Heart right ventricle (tissue), 16 donors: ENCODE measurements around the gene FOXRED1. TPM values are rescaled to one million over a fixed set of nuclear protein-coding genes. Genes with fewer than 3 reads are reported as not detected.
A peak's percentile ranks its signal among the peaks of the same experiment; 100 is the strongest.

ENCODE experiments used
- ATAC-seq, 8 donors: fragments of 200-7000 bp; cut with Tn5 transposase; one replicate each; pipeline ENCODE4 v1.9.1; 2020; ENCODE audit warnings: mild to moderate bottlenecking in 8 of 8, moderate library complexity in 8 of 8, moderate number of reproducible peaks in 1 of 8
- DNase-seq, 2 donors: peaks; one replicate each; pipeline ENCODE4 v3.0.0-alpha.2; 2020
- H3K27ac ChIP-seq, 10 donors: fragments of 200-600 bp; sonication (generic) in 2 of 10; one replicate each; pipeline versions ENCODE4 v1.5.0 to v1.8.0; 2020 to 2022; ENCODE audit warnings: mild to moderate bottlenecking in 3 of 10
- H3K27me3 ChIP-seq, 7 donors: fragments of 200-600 bp; one replicate each; pipeline ENCODE4 v1.8.0; 2021 to 2022; ENCODE audit warnings: mild to moderate bottlenecking in 2 of 7
- H3K36me3 ChIP-seq, 9 donors: fragments of 200-600 bp; sonication (generic) in 1 of 9; one replicate each; pipeline versions ENCODE4 v1.5.0 to v1.8.0; 2020 to 2022; ENCODE audit warnings: mild to moderate bottlenecking in 2 of 9
- H3K4me1 ChIP-seq, 9 donors: fragments of 200-600 bp; sonication (generic) in 1 of 9; one replicate each; pipeline versions ENCODE4 v1.5.0 to v1.8.0; 2020 to 2022; ENCODE audit warnings: mild to moderate bottlenecking in 4 of 9
- H3K4me3 ChIP-seq, 10 donors: fragments of 200-600 bp; sonication (generic) in 2 of 10; one replicate each; pipeline versions ENCODE4 v1.5.0 to v1.8.0; 2020 to 2022; ENCODE audit warnings: mild to moderate bottlenecking in 7 of 10, moderate library complexity in 2 of 10
- H3K9me3 ChIP-seq, 11 donors: fragments of 200-600 bp in 10 of 11; sonication (generic) in 2 of 11; one replicate each; pipeline versions ENCODE4 v1.5.0 to v1.8.0; 2013 to 2022; ENCODE audit warnings: mild to moderate bottlenecking in 2 of 11, control low read depth in 1 of 11, moderate library complexity in 1 of 11
- WGBS, 2 donors: extraction: QIAGEN DNeasy Blood & Tissue Kit; methylation state at CpG; one replicate each; pipeline ENCODE4 v1.1.7; 2013; ENCODE audit warnings: inconsistent platforms in 1 of 2; 5-methylcytosine and 5-hydroxymethylcytosine counted together
- intact Hi-C, 10 donors: fragments of 100-400 bp; cut with DNase I; formaldehyde crosslinking; loops; one replicate each; pipeline versions ENCODE4 v1.11.1 to v1.14.2; 2022
- long read RNA-seq, 3 donors: library from polyadenylated mRNA; unstranded; transcript quantifications; one replicate each; pipeline ENCODE4 v2.0.0, GENCODE V29; 2020 to 2021
- polyA plus RNA-seq, 2 donors: library from polyadenylated mRNA; stranded (reverse); fragments of 200-250 nt; gene quantifications; one replicate each; pipeline ENCODE4 v1.2.3, GENCODE V29; 2013
- total RNA-seq, 10 donors: library from RNA; stranded (reverse); fragmentation: NEBNext Ultra II Directional in 3 of 10; extraction: Animal tissue kit (Norgen Biotek cat#: 25700) in 3 of 10; gene quantifications; one replicate each; pipeline versions ENCODE4 v1.2.1 to v1.2.4, GENCODE V29; 2021 to 2023
- TF ChIP-seq, protein P1 (sequence below), 9 donors: fragments of 200-600 bp; sonication (generic) in 2 of 9; IDR thresholded peaks; one replicate each; pipeline versions ENCODE4 v1.5.0 to v1.8.0; 2021 to 2022; ENCODE audit warnings: antibody characterized with exemption in 9 of 9, mild to moderate bottlenecking in 5 of 9, moderate library complexity in 1 of 9
- donor health status: Arrhythmogenic right ventricular cardiomyopathy.
- donor health status: ischemic (EF 13 %, LVEDD 7.1; RV severe dilation, severe dysfunction).
- donor health status: healthy with polysubstance abuse.
- donor health status: DM: no; HTN: yes; CAD: no.
- donor health status: DM: no; HTN: no; CAD: no.
- donor health status: ischemic (EF 25% LVEDD 6.9; RV normal size, moderate dysfunction).
- donor health status: ischemic (EF 25% LVEDD 5.7; RV mildly dilated, moderate dysfunction).
- donor health status: healthy.
- donor health status: DM: yes; HTN: yes; CAD: no.
- donor health status: Ischemic cardiomyopathy.
- donor health status: ischemic (EF 35%, LVEDD 5.7; RV mildly dilated, moderate dysfunction).
- donor health status: nonischemic (EF 11% LVEDD 7.7; RV severe dilation, severe dysfunction).
- donor health status: DM: yes; HTN: yes; CAD: no.
- donor health status: PGD.
- donor health status: ischemic (EF 29% LVEDD 5.4; RV normal size, mild dysfunction).
- donor health status: nonischemic (EF 23%, LVEDD 6.1; RV moderate dilation, normal function).

FOXRED1 gene
- total RNA-seq: 10 to 100 TPM; 19.0 to 41.1 (median 30.4) TPM
- polyA plus RNA-seq: 10 to 100 TPM; 33.5 to 46.3 TPM
- long read RNA-seq, donor 1, transcript FOXRED1-201 (11 exons, 1,970 nt): major isoform, 31 of 45 reads
- long read RNA-seq, donor 1, partial matches to known transcripts: 6 of 45 reads
- long read RNA-seq, donor 1, other reads (novel, unspliced or antisense): 8 of 45 reads
- long read RNA-seq, donor 2, transcript FOXRED1-201 (11 exons, 1,970 nt): major isoform, 55 of 75 reads
- long read RNA-seq, donor 2, partial matches to known transcripts: 4 of 75 reads
- long read RNA-seq, donor 2, other reads (novel, unspliced or antisense): 16 of 75 reads
- long read RNA-seq, donor 3, transcript FOXRED1-201 (11 exons, 1,970 nt): major isoform, 78 of 109 reads
- long read RNA-seq, donor 3, partial matches to known transcripts: 9 of 109 reads
- long read RNA-seq, donor 3, other reads (novel, unspliced or antisense): 19 of 109 reads

DNA sequence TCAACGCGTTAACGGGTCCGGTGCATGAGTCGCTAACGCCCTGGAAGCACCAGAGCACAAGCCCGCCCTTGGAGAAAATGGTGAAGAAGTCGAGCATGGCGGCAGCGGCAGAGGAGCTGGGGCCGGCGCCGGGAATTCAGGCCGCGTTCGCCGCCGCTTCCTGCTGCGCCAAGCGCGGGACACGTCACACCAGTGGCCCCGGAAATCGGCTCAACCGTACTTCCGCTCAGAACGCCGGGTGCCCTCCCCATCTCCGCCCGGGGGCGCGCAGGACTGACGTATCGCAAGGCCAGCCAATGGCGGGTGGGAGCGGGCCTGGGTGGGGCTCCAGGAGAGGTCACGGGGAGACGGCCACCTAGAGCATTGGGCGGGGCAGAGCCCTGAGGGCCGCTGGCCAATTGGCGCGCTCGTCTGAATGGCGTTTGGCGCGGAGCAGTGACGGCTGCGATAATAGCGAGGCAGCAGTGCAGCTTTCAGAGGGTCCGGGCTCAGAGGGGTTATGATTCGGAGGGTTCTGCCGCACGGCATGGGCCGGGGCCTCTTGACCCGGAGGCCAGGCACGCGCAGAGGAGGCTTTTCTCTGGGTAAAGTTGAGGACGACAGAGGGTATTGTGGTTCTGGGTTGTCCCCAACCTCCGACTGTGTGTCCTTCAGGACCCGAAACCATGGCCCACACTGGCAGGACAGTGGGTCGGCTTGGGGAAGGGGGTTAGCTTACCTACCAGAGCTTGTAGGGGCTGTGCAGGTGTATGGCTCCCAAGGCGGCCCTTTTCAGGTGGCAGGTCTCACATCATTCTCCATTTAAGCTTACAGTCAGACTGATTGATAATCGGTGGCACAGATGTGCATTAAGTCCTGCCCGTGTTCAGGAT lies at the start of gene FOXRED1, which contains the start of gene SRPRA:
Gene FOXRED1, plus strand, starts transcription at position 447 of the 872 bp plus-strand sequence. Its CDS starts 53 bp downstream, at position 500.
Gene SRPRA, minus strand, starts transcription at position 188 of the 872 bp plus-strand sequence. Its CDS starts 91 bp downstream, at position 97.
- WGBS, 2 donors: 0 to 1% methylated on average over 64 of the region's 64 CpGs
- ATAC-seq: peak; percentile 99 to 100 (median 100)
- TF ChIP-seq, protein P1, sequence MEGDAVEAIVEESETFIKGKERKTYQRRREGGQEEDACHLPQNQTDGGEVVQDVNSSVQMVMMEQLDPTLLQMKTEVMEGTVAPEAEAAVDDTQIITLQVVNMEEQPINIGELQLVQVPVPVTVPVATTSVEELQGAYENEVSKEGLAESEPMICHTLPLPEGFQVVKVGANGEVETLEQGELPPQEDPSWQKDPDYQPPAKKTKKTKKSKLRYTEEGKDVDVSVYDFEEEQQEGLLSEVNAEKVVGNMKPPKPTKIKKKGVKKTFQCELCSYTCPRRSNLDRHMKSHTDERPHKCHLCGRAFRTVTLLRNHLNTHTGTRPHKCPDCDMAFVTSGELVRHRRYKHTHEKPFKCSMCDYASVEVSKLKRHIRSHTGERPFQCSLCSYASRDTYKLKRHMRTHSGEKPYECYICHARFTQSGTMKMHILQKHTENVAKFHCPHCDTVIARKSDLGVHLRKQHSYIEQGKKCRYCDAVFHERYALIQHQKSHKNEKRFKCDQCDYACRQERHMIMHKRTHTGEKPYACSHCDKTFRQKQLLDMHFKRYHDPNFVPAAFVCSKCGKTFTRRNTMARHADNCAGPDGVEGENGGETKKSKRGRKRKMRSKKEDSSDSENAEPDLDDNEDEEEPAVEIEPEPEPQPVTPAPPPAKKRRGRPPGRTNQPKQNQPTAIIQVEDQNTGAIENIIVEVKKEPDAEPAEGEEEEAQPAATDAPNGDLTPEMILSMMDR (IDR thresholded peaks at IDR 0.05): no peak
- Histone ChIP-seq H3K27me3 (no peaks in the 10 kb centered on the region), H3K4me3 (peak within 1 kb of the TSS; percentile 76 to 97 (median 89)), H3K36me3 (peaks cover 0 to 58% (median 30%) of the 10 kb centered on the region in 9 donors), H3K27ac (peak within 1 kb of the TSS; percentile 70 to 95 (median 93)), H3K9me3 (no peaks in the 10 kb centered on the region), H3K4me1 (peaks cover 5 to 26% (median 21%) of the 10 kb centered on the region in 9 donors)
- intact Hi-C loops: loop anchor here in 7 of 10 donors (2.0 to 10.0 kb wide), 4 partner anchors 14 to 344 kb away; partner anchors contain the start of genes FAM118B (in 7 of the 7), RPUSD4 (in 7 of the 7) and TIRAP (in 1 of the 7)
- peak; percentile 100 for DNase-seq

DNA sequence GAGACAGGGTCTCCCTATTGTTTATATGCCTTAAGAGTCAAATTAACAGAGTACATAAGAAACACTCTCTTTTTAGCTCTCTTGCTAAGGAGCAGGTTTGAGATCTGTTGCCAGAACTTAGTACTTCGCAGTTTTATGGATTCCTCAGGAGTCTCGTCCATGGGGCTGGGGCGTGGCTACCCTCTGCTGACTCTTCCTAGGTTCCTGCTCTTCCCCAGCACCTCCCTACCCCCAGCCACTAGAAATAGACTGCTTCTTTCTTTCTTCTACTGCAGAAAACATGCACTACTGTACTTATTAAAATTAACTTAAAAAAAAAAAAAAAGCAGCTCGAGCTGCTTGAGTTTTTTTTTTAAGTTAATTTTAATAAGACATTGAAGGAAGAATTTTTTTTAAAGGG lies 49.4 kb upstream of the FOXRED1 start:
- TF ChIP-seq, protein P1 (IDR thresholded peaks at IDR 0.05): no peak
- H3K27ac ChIP-seq: no peak overlapping the region
- 87 to 94% methylated on average over 4 of the region's 4 CpGs for WGBS, 2 donors
- peaks cover 0 to 22% (median 10%) of the 10 kb centered on the region in 9 donors for H3K4me1 ChIP-seq
- ATAC-seq: no peak
- no peaks in the 10 kb centered on the region for H3K9me3 ChIP-seq
- H3K4me3 ChIP-seq: no peak overlapping the region
- no peaks in the 10 kb centered on the region for H3K36me3 ChIP-seq
- H3K27me3 ChIP-seq: no peaks in the 10 kb centered on the region
- no peak for DNase-seq
- intact Hi-C loops: loop anchor here in 2 of 10 donors (5.0 to 10.0 kb wide), 2 partner anchors 45 to 63 kb away; partner anchors contain the start of genes FOXRED1 (in 1 of the 2), SRPRA (in 1 of the 2) and TIRAP (in 1 of the 2)

DNA sequence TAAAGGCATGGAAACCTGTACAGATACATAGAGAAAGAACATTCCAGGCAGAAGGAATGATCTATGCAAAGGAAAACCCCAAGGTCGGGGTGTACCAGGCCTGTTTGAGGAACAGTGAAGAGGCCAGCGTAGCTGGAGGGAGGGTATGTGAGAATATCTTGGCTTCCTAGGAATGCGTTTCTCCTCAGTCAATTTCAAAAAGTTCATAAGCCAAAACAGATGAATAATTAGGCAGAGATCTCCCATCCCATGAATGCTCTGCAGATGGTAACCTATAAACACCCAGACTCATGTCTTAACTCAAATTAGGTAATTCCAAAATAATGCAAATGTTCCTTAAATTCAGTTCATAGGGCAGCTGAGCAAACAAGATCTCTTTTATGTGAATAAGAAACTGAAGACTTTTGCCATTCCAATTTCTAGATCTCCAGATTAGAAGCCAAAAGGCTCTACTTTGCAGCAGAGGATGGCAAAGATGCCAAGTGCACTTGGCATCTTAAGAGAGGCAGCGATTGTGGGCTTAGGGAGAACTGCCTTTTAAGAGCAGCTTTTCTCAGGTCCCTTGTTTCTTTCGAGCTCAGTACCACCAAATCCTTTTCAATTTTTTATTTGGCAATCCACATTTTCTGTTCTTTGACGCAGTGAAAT lies 44.2 kb upstream of the FOXRED1 start:
- WGBS, 2 donors: 95% methylated on average over 6 of the region's 6 CpGs
- no peaks in the 10 kb centered on the region for H3K27me3 ChIP-seq
- ATAC-seq (no peak), DNase-seq (no peak)
- intact Hi-C loops: no loop called here
- TF ChIP-seq, protein P1 (IDR thresholded peaks at IDR 0.05): no peak
- no peak overlapping the region for H3K4me3 ChIP-seq
- peaks cover 0 to 9% (median 0%) of the 10 kb centered on the region in 9 donors for H3K36me3 ChIP-seq
- peak overlapping the region in 2 of 10 donors; percentile 15 to 71 for H3K27ac ChIP-seq
- H3K9me3 ChIP-seq: no peaks in the 10 kb centered on the region
- peaks cover 0 to 12% (median 3%) of the 10 kb centered on the region in 9 donors for H3K4me1 ChIP-seq
